Suprapubic skin (tissue), 4 donors: ENCODE results near the gene OR2W1. TPM values are rescaled to one million over a fixed set of nuclear protein-coding genes. Genes with fewer than 3 reads are reported as not detected.

Source experiments
- DNase-seq, 2 donors: peaks; one replicate each; pipeline ENCODE4 v3.0.0-alpha.2; 2019; ENCODE audit warnings: low spot score in 2 of 2
- H3K27ac ChIP-seq: fragments of 200-600 bp; sonication (generic); one replicate; pipeline ENCODE4 v1.5.1; 2019
- H3K27me3 ChIP-seq: fragments of 200-600 bp; sonication (generic); one replicate; pipeline ENCODE4 v1.5.1; 2019
- H3K36me3 ChIP-seq: fragments of 200-600 bp; sonication (generic); one replicate; pipeline ENCODE4 v1.5.1; 2019
- H3K4me1 ChIP-seq: fragments of 200-600 bp; sonication (generic); one replicate; pipeline ENCODE4 v1.5.1; 2019
- H3K4me3 ChIP-seq: fragments of 200-600 bp; sonication (generic); one replicate; pipeline ENCODE4 v1.5.1; 2019; ENCODE audit warnings: mild to moderate bottlenecking
- H3K9me3 ChIP-seq: fragments of 200-600 bp; sonication (generic); one replicate; pipeline ENCODE4 v1.5.1; 2019
- CTCF ChIP-seq, 2 donors: fragments of 200-600 bp in 1 of 2; fragments of 450-650 bp in 1 of 2; sonication (generic) in 1 of 2; IDR thresholded peaks; one replicate each; pipeline ENCODE4 v1.5.1; 2016 to 2019; ENCODE audit warnings: antibody characterized with exemption in 2 of 2, mild to moderate bottlenecking in 1 of 2, moderate library complexity in 1 of 2
- EP300 ChIP-seq: sonication (generic); formaldehyde crosslinking; IDR thresholded peaks from one replicate; pipeline ENCODE4 v1.6.1; 2017; ENCODE audit warnings: antibody characterized with exemption
- POLR2A ChIP-seq, 2 donors: fragments of 450-650 bp; IDR thresholded peaks; one replicate each; pipeline ENCODE4 v1.6.1; 2017; ENCODE audit warnings: antibody characterized with exemption in 2 of 2, mild to moderate bottlenecking in 2 of 2, moderate library complexity in 2 of 2
- POLR2AphosphoS5 ChIP-seq, 3 donors: sonication (generic); formaldehyde crosslinking; IDR thresholded peaks; one replicate each; pipeline ENCODE4 v1.6.1; 2017; ENCODE audit warnings: antibody characterized with exemption in 3 of 3
- WGBS: methylation state at CpG from one replicate; pipeline ENCODE4 v1.1.5; 2018; 5-methylcytosine and 5-hydroxymethylcytosine counted together
- total RNA-seq, 4 donors: library from RNA; depleted of rRNA; stranded (reverse); fragments of >200 nt; gene quantifications; one replicate each; pipeline ENCODE4 v1.1.0, GENCODE V29; 2016

The OR2W1 gene
- not detected for total RNA-seq

DNA sequence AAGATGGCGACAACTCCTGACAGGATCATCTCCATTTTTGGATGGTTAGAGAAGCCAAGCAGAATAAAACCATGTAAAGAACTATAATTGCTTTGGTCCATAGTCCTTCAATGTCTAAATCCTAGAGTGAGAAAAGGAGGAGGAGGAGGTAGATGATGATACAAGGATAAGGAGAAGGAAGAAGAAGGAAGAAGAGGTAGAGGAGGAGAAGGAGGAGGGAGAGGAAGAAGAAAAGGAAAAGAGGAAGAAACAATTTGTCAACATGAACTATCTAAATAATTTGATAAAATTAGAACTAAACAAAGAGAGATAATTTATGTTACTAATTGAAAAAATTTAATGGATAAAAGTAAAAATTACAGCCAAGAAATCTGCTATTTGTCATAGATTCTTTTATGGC is at the start of gene OR2W1:
Gene OR2W1 (minus strand): TSS at position 101 of the 400 bp plus-strand sequence. CDS start 0 bp downstream, at position 101.
- Histone ChIP-seq H3K27ac (no peak within 1 kb of the TSS), H3K9me3 (no peaks in the 10 kb centered on the region), H3K4me1 (no peaks in the 10 kb centered on the region), H3K4me3 (no peak within 1 kb of the TSS), H3K36me3 (no peaks in the 10 kb centered on the region), H3K27me3 (peaks cover 4% of the 10 kb centered on the region)
- TF ChIP-seq CTCF (IDR thresholded peaks at IDR 0.05) (no peak), POLR2AphosphoS5 (IDR thresholded peaks at IDR 0.05) (no peak), EP300 (no peak), POLR2A (IDR thresholded peaks at IDR 0.05) (no peak)
- no peak for DNase-seq
- 80% methylated on average over 1 of the region's 1 CpG for WGBS

DNA sequence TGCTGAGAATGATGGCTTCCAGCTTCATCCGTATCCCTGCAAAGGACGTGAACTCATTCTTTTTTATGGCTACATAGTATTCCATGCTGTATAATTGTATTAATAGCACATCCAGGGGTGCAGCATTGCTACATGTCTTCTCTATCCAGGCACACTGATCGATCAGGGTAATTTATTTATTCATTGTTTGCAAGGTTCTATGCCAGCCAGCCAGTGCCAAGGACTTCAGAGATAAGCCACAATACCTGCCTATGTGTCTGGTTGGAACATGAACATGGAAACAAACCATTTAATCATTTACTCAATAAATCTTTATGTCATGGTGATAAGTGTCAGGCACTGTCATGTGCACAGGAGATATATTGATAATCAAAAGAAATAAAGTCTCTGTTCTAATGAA is 48.0 kb upstream of the OR2W1 start:
- no peaks in the 10 kb centered on the region for H3K4me1 ChIP-seq
- no peak overlapping the region for H3K27ac ChIP-seq
- H3K9me3 ChIP-seq = no peaks in the 10 kb centered on the region
- no peak overlapping the region for H3K4me3 ChIP-seq
- H3K36me3 ChIP-seq = no peaks in the 10 kb centered on the region
- no peak for DNase-seq
- no peaks in the 10 kb centered on the region for H3K27me3 ChIP-seq
- 83% methylated on average over 3 of the region's 3 CpGs for WGBS
- TF ChIP-seq POLR2A (IDR thresholded peaks at IDR 0.05) (no peak), POLR2AphosphoS5 (IDR thresholded peaks at IDR 0.05) (no peak), EP300 (no peak), CTCF (IDR thresholded peaks at IDR 0.05) (no peak)

DNA sequence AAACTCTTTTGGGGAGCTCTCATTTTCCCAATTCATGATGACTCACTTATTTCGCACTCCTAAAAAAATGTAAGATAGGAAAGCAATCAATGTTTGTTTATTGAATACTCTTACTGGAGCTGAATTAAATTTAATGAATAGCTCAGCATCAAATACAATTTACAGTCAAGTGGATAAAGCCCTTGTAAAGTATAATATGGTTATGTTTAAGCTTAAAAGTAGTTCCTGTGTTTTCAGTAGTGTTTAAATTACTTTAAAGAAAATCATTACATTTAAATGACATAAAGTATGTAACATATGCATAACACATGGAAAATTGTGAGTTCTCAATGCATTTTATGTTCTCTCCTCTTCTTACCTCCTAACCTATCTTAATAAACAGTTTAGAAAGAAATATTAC is 42.2 kb upstream of the OR2W1 start, which contains the start of gene OR2B3:
Gene OR2B3 (minus strand): TSS at position 101 of the 400 bp plus-strand sequence. CDS start 65 bp downstream, at position 36.
- H3K4me3 ChIP-seq = no peak within 1 kb of the TSS
- 77% methylated on average over 1 of the region's 1 CpG for WGBS
- TF ChIP-seq CTCF (IDR thresholded peaks at IDR 0.05) (no peak), POLR2A (IDR thresholded peaks at IDR 0.05) (no peak), POLR2AphosphoS5 (IDR thresholded peaks at IDR 0.05) (no peak), EP300 (no peak)

GRCh38 chr6:29082457-29082856 is 37.5 kb upstream of the OR2W1 start:
- DNase-seq = no peak
- TF ChIP-seq EP300 = no peak
- no peak for TF ChIP-seq POLR2A (IDR thresholded peaks at IDR 0.05)
- Histone ChIP-seq H3K4me1 (no peaks in the 10 kb centered on the region), H3K36me3 (no peaks in the 10 kb centered on the region), H3K27ac (no peak overlapping the region), H3K27me3 (no peaks in the 10 kb centered on the region), H3K9me3 (peaks cover 4% of the 10 kb centered on the region), H3K4me3 (no peak overlapping the region)
- WGBS = 87% methylated on average over 12 of the region's 15 CpGs

More for the DNA sequence above, 42.2 kb upstream of the OR2W1 start, which contains the start of gene OR2B3:
- Histone ChIP-seq H3K9me3 (no peaks in the 10 kb centered on the region), H3K4me1 (no peaks in the 10 kb centered on the region), H3K36me3 (no peaks in the 10 kb centered on the region), H3K27me3 (no peaks in the 10 kb centered on the region), H3K27ac (no peak within 1 kb of the TSS)
- DNase-seq = no peak

DNA sequence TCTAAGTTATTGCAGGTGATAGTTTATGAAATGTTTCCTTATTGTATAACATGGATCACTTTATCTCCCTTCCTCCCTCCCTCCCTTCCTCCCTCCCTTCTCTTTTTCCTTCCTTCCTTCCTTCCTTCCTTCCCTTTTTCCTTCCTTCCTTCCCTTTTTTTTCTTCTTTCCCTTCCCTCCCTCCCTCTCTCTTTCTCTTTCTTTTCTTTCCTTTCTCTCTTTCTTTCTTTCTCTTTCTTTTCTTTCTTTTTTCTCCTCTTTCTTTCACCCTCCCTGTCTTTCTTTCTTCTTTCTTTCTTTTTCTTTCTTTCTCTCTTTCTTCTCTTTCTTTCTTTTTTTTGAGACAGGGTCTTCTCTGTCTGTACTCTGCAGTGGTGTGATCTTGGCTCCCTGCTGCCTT is 36.3 kb upstream of the OR2W1 start:
- no peaks in the 10 kb centered on the region for H3K36me3 ChIP-seq
- no peaks in the 10 kb centered on the region for H3K27me3 ChIP-seq
- H3K27ac ChIP-seq = no peak overlapping the region
- peaks cover 4% of the 10 kb centered on the region for H3K9me3 ChIP-seq
- H3K4me1 ChIP-seq = no peaks in the 10 kb centered on the region
- no peak for TF ChIP-seq POLR2A (IDR thresholded peaks at IDR 0.05)
- TF ChIP-seq CTCF (IDR thresholded peaks at IDR 0.05) = no peak
- no peak for TF ChIP-seq EP300
- TF ChIP-seq POLR2AphosphoS5 (IDR thresholded peaks at IDR 0.05) = no peak
- no peak overlapping the region for H3K4me3 ChIP-seq
- no peak for DNase-seq

- Histone ChIP-seq H3K4me3 (no peak overlapping the region), H3K9me3 (peaks cover 4% of the 10 kb centered on the region), H3K4me1 (no peaks in the 10 kb centered on the region), H3K27ac (no peak overlapping the region), H3K36me3 (no peaks in the 10 kb centered on the region), H3K27me3 (no peaks in the 10 kb centered on the region)
- TF ChIP-seq POLR2A (IDR thresholded peaks at IDR 0.05) (no peak), EP300 (no peak), POLR2AphosphoS5 (IDR thresholded peaks at IDR 0.05) (no peak), CTCF (IDR thresholded peaks at IDR 0.05) (no peak)
- no peak for DNase-seq
- WGBS = 83% methylated on average over 1 of the region's 1 CpG
Observed at GRCh38 chr6:29079203-29079602, 34.2 kb upstream of the OR2W1 start.
